ENCODE measurements around the gene SLC5A5. TPM values are rescaled to one million over a fixed set of nuclear protein-coding genes. Genes with fewer than 3 reads are reported as not detected.

Gene SLC5A5
- total RNA-seq, 1 experiment from 2014 or later: 6.3 TPM

GRCh38 chr19:17854061-17854460 lies 17.7 kb upstream of the SLC5A5 start:
- Histone ChIP-seq H3K27ac (ENCODE audit: low read length) (no peak overlapping the region), H3K36me3 (ENCODE audit: control insufficient read depth, insufficient read depth, low read length) (no peaks in the 10 kb centered on the region), H3K27me3 (ENCODE audit: control insufficient read depth, insufficient read depth, low read length) (no peaks in the 10 kb centered on the region), H3K9me3 (ENCODE audit: control insufficient read depth, insufficient read depth, low read depth, low read length) (no peaks in the 10 kb centered on the region), H3K4me1 (ENCODE audit: control insufficient read depth, insufficient read depth, low read length) (peaks cover 4% of the 10 kb centered on the region; the same call in 1 of the 2 replicates), H3K4me3 (ENCODE audit: low read depth in 2 of 2, low read length in 2 of 2) (no peak overlapping the region)
- in situ Hi-C loops (cut with HindIII; ENCODE audit: low pct_unique_long_range_greater_than_20kb, low sequenced_read_pairs): no loop called here
- CTCF ChIA-PET: no interaction called here
- intact Hi-C loops (cut with micrococcal nuclease; ENCODE audit: unreplicated experiment): loop anchor here (10.0 kb wide), 1 partner anchor 69 kb away; no protein-coding TSS in a partner anchor
- POLR2A ChIA-PET: no interaction called here
- TF ChIP-seq POLR2AphosphoS5 (IDR thresholded peaks at IDR 0.05; ENCODE audit: low read depth, low read length) (no peak), TCF7L2 (IDR thresholded peaks at IDR 0.05; ENCODE audit: low read depth, low read length) (no peak), SIN3A (IDR thresholded peaks at IDR 0.05; ENCODE audit: borderline replicate concordance, insufficient read depth, low read depth, low read length) (no peak), CTCF (IDR thresholded peaks at IDR 0.05) (no peak), REST (IDR thresholded peaks at IDR 0.05; ENCODE audit: insufficient read depth in 1 of 2, low read depth in 2 of 2, low read length in 1 of 2) (no peak)
- no TSS peak for BruUV-seq (replicated peaks)
- ATAC-seq: no peak
- DNase-seq (ENCODE audit: low read depth, low spot score): no peak

- in situ Hi-C loops (cut with HindIII; ENCODE audit: low pct_unique_long_range_greater_than_20kb, low sequenced_read_pairs): no loop called here
- H3K9me3 ChIP-seq (ENCODE audit: control insufficient read depth, insufficient read depth, low read depth, low read length): no peaks in the 10 kb centered on the region
- CTCF ChIA-PET: no interaction called here
These were observed 16.2 kb upstream of the SLC5A5 start for GRCh38 chr19:17855280-17856152.

More at GRCh38 chr19:17855280-17856152, 16.2 kb upstream of the SLC5A5 start:
- no peak for DNase-seq (ENCODE audit: low read depth, low spot score)
- TF ChIP-seq POLR2AphosphoS5 (IDR thresholded peaks at IDR 0.05; ENCODE audit: low read depth, low read length) (no peak), REST (IDR thresholded peaks at IDR 0.05; ENCODE audit: insufficient read depth in 1 of 2, low read depth in 2 of 2, low read length in 1 of 2) (no peak), TCF7L2 (IDR thresholded peaks at IDR 0.05; ENCODE audit: low read depth, low read length) (no peak), CTCF (IDR thresholded peaks at IDR 0.05) (peak; percentile 92), SIN3A (IDR thresholded peaks at IDR 0.05; ENCODE audit: borderline replicate concordance, insufficient read depth, low read depth, low read length) (no peak)
- peak; percentile 72 for ATAC-seq
- intact Hi-C loops (cut with micrococcal nuclease; ENCODE audit: unreplicated experiment): loop anchor here (10.0 kb wide), 1 partner anchor 71 kb away; no protein-coding TSS in a partner anchor
- Histone ChIP-seq H3K27ac (ENCODE audit: low read length) (no peak overlapping the region), H3K4me3 (ENCODE audit: low read depth in 2 of 2, low read length in 2 of 2) (no peak overlapping the region), H3K36me3 (ENCODE audit: control insufficient read depth, insufficient read depth, low read length) (peaks cover 5% of the 10 kb centered on the region; the same call in 1 of the 2 replicates), H3K4me1 (ENCODE audit: control insufficient read depth, insufficient read depth, low read length) (peaks cover 1% of the 10 kb centered on the region; the same call in 1 of the 2 replicates), H3K27me3 (ENCODE audit: control insufficient read depth, insufficient read depth, low read length) (no peaks in the 10 kb centered on the region)
- POLR2A ChIA-PET: no interaction called here
- no TSS peak for BruUV-seq (replicated peaks)
